ENCODE measurements around the gene PDGFA.

The PDGFA gene

DNA sequence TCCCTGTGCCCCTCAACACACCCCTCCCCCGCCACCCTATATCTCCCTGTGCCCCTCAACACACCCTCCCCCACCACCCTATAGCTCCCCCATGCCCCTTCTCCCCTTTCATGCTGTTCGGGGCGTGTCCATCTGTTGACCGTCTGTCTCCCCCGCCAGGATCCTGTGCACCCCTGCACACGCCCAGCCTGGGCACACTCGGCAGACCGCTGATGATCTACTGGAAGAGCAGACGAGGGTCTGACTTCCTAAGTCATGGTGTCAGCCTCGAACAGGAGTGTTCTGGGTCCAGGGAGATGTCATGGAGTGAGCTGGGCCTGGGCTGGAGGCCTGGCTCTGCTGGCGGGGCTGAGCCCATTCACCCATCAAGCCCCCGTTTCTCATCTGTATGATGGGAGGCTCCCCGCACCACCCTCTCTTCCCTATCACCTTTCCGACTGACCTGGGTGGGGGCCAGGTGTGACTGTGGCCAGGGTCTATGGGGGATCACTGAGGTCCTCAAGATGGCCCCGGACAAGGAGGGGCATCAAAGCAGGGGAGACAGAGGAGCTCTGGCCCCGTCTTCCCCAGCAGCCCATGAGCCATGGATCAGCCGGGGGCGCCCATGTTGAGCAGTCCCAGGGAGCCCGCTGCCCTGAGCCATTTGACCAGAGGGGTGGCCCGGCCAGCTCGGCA is 48.3 kb downstream of the PDGFA start:
- DNase-seq = no peak

DNA sequence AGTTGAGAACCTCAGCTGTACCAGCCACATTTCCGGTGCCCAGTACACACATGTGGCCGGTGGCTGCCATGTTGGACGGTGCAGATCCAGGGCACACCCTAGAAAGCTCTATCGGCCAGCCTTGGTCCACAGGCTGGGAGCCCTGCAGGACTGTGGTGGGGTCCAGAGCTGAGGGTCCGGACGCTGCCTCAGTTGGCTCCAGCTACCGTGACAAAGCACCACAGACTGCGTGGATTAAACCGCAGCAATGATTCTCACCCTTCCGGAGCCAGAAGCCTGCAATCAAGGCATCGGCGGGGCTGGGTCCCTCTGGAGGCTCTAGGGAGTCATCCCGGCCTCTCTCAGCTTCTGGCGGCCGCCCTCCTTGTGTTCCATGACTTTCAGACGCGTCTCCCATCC is 50.1 kb downstream of the PDGFA start:
- no peak for DNase-seq

DNA sequence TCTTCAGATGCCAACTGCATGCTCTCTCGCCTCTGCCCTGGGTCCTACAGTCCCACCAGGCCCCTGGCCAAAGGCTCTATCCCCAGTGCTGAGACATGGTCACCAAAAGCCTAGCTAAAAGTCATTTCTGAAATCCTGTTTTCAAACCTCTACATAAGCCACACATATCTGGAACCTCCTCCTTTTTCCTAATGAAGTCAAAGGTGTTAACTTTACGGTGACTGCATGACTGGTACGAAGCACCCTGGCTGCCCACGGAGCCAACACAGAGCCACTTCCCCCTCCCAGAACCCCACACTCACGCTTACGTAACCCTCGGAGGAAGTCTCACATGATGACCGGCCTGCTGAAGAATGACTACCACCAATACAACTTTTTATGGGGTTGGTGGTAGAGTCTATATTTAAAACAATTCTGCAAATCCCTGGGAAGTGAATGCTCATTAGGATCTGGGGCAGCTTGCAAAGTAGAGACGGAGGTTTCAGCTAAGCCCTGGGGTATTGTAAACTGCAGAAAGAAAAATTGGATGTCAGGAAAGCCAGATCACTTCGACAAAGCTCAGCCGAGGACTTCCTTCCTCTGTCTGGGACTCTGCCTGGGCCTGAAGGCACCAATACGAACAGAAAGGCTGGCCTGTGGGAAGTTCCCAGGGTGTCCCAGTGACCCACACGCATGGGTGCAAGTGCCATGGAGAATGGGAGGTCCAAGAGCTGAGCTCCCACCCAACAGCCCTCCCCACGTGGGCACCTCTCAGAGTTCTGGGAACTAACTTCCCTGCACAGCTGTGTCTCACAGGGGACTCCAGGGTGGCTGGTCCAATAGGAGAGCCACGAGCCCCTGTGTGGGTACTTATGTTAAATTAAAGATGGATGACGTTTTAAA is 50.7 kb downstream of the PDGFA start:
- no peak for DNase-seq

DNA sequence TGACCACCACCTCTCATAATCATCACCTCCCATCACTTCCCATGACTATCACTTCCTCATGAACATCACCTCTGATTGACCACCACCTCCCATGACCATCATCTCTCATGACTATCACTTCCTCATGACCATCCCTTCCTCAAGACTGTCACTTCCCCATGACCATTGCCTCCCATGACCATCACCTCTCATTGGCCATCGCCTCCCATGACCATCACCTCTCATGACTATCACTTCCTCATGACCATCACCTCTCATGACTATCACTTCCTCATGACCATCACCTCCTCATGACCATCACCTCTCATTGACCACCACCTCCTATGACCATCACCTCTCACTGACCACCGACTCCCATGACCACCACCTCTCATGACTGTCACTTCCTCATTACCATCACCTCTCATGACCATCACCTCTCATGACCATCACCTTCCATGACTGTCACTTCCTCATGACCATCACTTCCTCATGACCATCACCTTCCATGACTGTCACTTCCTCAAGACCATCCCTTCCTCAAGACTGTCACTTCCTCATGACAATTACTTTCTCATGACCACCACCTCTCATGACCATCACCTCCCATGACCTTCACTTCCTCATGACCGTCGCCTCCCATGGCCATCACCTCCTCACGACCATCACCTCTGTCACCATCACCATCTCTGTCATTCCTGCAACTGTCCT is 51.6 kb downstream of the PDGFA start:
- no peak for DNase-seq

DNA sequence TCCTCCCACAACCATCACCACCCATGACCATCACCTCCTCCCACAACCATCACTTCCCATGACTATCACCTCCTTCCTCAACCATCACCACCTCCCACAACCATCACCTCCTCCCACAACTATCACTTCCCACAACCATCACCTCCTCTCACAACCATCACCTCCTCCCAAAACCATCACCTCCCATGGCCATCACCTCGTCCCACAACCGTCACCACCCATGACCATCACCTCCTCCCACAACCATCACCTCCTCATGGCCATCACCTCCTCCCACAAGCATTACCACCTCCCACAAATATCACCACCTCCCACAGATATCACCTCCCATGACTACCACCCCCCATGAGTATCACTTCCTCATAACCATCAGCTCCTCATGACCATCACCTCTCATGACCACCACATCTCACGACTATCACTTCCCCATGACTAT is 52.2 kb downstream of the PDGFA start:
- no peak for DNase-seq

DNA sequence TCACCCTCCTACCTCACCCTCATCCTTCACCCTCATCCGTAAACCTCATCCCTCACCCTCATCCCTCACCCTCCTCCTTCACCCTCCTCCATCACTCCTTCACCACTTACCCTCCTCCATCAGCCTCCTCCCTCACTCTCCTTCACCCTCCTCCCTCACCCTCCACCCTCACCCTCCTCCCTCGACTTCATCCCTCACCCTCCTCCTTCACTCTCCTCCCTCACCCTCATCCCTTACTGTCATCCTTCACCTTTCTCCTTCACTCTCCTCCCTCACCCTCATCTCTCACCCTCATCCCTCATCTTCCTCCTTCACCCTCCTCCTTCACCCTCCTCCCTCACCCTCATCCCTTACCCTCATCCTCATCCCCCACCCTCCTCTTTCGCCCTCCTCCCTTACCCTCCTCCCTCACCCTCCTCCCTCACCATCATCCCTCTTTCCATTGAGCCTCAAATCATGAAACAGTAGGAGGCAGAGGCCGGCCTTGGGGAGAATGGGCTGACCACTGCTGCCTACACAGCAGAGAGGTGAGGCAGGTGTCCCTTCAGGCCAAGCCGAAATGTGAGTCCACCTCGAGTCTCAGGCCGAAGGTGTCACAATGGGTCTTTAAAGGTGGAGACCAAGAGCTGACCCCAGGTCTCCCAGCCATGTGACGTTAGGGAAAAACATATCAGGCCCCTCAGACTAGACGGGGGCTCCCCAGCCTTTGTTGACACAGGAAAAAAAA is 53.0 kb downstream of the PDGFA start:
- no peak for DNase-seq

GRCh38 chr7:465710-466400 is 53.8 kb downstream of the PDGFA start:
- DNase-seq = no peak

- no peak for DNase-seq
Observed at GRCh38 chr7:464454-465401, 54.9 kb downstream of the PDGFA start.

GRCh38 chr7:463817-464453 is 55.7 kb downstream of the PDGFA start:
- no peak for DNase-seq

DNA sequence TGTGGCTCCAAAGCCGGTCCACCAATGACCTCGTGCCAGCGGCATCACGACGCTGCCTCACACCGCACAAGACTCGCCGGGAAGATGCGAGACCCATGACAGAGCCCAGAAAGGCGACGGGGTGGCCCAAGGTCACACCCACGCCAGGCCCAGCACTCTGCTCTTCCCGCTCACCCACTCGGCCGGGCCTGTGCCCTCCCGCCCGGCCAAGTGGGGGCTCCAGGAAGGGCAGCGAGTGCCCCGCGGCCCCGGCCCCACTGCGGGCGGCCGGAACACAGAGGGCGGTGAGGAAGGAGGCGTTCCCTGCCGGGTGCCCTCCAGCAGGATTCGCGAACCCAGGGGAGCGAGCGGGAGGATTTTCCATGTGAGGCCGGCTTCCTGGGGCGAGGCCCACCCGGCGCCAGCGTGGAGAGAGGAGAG is 56.3 kb downstream of the PDGFA start:
- DNase-seq = no peak

- DNase-seq = no peak
Observed at GRCh38 chr7:462173-463103, 57.2 kb downstream of the PDGFA start.

DNA sequence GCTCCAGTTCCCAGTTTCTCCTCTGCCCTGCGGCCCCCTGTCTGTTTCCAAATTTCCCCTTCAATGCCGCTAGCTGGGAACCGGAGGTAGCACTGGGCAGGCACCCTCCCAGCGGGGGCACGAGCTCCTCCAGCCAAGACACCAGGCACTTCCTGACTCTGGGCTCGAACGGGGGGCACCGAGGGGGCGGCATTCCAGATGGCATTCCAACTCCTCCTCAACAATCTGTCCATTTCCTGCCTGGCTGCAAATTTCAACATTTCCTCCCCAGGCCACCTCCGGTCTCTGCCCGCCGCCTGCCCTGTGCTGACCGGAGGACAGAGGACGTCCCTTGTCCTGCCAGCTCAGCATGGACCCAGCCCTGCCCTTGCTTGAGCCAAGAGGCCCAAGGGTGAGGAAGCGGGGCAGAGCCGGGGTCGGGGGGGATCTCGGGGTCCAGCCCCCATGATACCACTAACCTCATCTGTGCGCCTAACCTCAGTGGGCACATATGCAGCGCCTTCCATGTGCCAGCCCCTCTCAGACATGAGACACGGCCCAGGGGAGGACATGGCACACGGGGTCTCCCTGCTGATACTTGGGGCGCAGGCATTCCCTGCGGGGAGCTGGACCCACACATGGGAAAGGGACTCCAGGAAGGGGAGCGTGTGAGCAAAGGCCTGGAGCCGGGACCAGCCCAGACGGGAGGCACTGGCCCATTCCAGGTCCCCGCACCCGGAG is 58.0 kb downstream of the PDGFA start:
- DNase-seq = no peak

DNA sequence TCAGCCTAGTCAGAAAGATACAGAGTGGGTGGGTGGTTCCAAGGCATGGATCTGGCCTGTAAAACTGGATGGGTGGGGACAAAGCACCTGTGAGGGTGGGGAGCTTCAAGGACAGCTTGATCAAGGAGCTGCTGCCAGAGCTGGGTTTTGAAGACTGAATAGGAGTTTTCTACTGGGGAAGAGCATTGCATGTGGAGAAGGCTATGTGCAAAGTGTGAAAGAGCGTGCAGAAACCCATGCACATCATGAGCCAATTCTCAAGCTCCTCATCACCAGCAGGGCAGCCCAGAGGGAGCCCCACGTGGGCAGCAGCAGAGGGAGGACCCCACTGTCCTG is 58.6 kb downstream of the PDGFA start:
- DNase-seq = no peak

- no peak for DNase-seq
Observed at GRCh38 chr7:460374-461116, 59.1 kb downstream of the PDGFA start.

- no peak for DNase-seq
Observed at GRCh38 chr7:459584-460373, 59.9 kb downstream of the PDGFA start.

- DNase-seq = no peak
Observed at GRCh38 chr7:458511-459245, 61.0 kb downstream of the PDGFA start.
